CD4-positive, alpha-beta memory T cell (primary cell): ENCODE results near the gene MAN1C1. TPM values are rescaled to one million over a fixed set of nuclear protein-coding genes. Genes with fewer than 3 reads are reported as not detected.

ENCODE experiments used
- CTCF ChIA-PET: fragments of 350-600 bp; sonication (Branson Sonifier 250); formaldehyde crosslinking; loops from one replicate; lab custom pipeline; 2021; ENCODE audit warnings: inconsistent platforms; ENCODE audit not compliant: partially characterized antibody; lab: Charles Lee
- POLR2A ChIA-PET: fragments of 350-600 bp; sonication (Branson Sonifier 250); formaldehyde crosslinking; loops from one replicate; lab custom pipeline; 2021; ENCODE audit not compliant: partially characterized antibody; lab: Charles Lee
- DNase-seq, 5 donors: peaks; one replicate each; pipeline versions ENCODE4 v3.0.0 to v3.0.0-alpha.2; 2020 to 2022; ENCODE audit warnings: mixed read lengths in 1 of 5
- H3K27ac ChIP-seq: one replicate; pipeline ENCODE4 v1.7.0; 2013; ENCODE audit warnings: low read depth, low read length
- H3K27me3 ChIP-seq: 2 replicates; pipeline ENCODE4 v1.7.0; 2013; ENCODE audit warnings: mild to moderate bottlenecking, low read length, moderate library complexity; ENCODE audit not compliant: insufficient read depth
- H3K36me3 ChIP-seq: 2 replicates; pipeline ENCODE4 v1.7.0; 2013; ENCODE audit warnings: mild to moderate bottlenecking, low read length, moderate library complexity; ENCODE audit not compliant: insufficient read depth
- H3K4me1 ChIP-seq: 2 replicates; pipeline ENCODE4 v1.7.0; 2013; ENCODE audit warnings: mild to moderate bottlenecking, low read length, moderate library complexity; ENCODE audit not compliant: insufficient read depth
- H3K4me3 ChIP-seq, 2 donors: one replicate each; pipeline ENCODE4 v1.7.0; 2013; ENCODE audit warnings: low read length in 2 of 2, mild to moderate bottlenecking in 1 of 2
- H3K9me3 ChIP-seq, 2 donors: one replicate each; pipeline ENCODE4 v1.7.0; 2013; ENCODE audit warnings: low read length in 2 of 2, control low read depth in 1 of 2; ENCODE audit not compliant: control insufficient read depth in 1 of 2
- H3K27ac Mint-ChIP-seq, 7 donors: one replicate each; pipeline ENCODE4 v1.8.0; 2020 to 2021; ENCODE audit warnings: mixed read lengths in 7 of 7, mild to moderate bottlenecking in 6 of 7, inconsistent platforms in 3 of 7, moderate library complexity in 3 of 7
- H3K27me3 Mint-ChIP-seq, 2 donors: one replicate each; pipeline ENCODE4 v1.8.0; 2020 to 2021; ENCODE audit warnings: mixed read lengths in 2 of 2
- H3K36me3 Mint-ChIP-seq, 2 donors: one replicate each; pipeline ENCODE4 v1.8.0; 2020 to 2021; ENCODE audit warnings: mixed read lengths in 2 of 2, inconsistent platforms in 1 of 2, mild to moderate bottlenecking in 1 of 2
- H3K4me1 Mint-ChIP-seq, 4 donors: one replicate each; pipeline ENCODE4 v1.8.0; 2020 to 2021; ENCODE audit warnings: mixed read lengths in 4 of 4, mild to moderate bottlenecking in 1 of 4
- H3K4me3 Mint-ChIP-seq, 8 donors: one replicate each; pipeline ENCODE4 v1.8.0; 2020 to 2021; ENCODE audit warnings: mixed read lengths in 8 of 8, mild to moderate bottlenecking in 7 of 8, moderate library complexity in 6 of 8, inconsistent platforms in 3 of 8
- H3K9me3 Mint-ChIP-seq, 8 donors: one replicate each; pipeline ENCODE4 v1.8.0; 2020 to 2021; ENCODE audit warnings: mixed read lengths in 8 of 8, mild to moderate bottlenecking in 5 of 8, inconsistent platforms in 3 of 8, moderate library complexity in 1 of 8
- intact Hi-C: fragments of 100-400 bp; cut with micrococcal nuclease; formaldehyde crosslinking; loops from one replicate; pipeline ENCODE4 v1.15.1; 2023
- polyA plus RNA-seq, 2 donors: library from polyadenylated mRNA; unstranded; fragments of 300-500 nt; fragmentation: Illumina TruSeq; gene quantifications; one replicate each; pipeline ENCODE4 v1.2.3, GENCODE V29; 2021
- total RNA-seq, 2 experiments: library from RNA; stranded (reverse); gene quantifications; one replicate each; pipeline ENCODE4 v1.2.3, GENCODE V29; 2021

MAN1C1 gene
- total and polyA plus RNA-seq, 4 experiments from 2014 or later: 3.6 to 45.1 (median 26.5) TPM

DNA sequence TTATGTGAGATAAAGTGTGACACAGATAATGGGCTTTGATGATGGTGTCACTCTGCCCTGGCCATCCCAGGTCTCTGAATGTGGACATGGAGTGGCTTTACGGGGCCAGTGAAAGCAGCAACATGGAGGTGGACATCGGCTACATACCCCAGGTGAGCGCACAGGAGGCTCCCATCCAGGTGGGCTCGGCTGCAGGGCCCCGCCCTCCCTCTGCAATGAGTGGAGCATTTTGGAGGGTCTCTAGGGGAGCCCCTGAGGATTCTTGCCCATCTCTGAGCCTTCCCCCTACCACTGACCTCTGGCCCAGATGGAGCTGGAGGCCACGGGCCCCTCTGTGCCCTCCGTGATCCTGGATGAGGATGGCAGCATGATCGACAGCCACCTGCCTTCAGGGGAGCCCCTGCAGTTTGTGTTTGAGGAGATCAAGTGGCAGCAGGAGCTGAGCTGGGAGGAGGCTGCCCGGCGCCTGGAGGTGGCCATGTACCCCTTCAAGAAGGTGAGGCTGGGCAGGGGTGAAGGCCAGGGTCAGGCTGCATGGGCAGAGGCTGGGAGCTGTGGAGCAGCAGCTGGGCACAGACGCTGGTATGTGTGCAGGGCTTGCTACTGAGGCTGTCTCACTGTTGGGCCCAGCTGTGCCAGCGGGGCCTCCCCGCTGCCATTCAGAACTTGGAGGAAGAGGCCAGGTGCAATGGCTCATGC, 194.9 kb downstream of the MAN1C1 start:
- H3K27me3 ChIP-seq: no peaks in the 10 kb centered on the region
- H3K36me3 ChIP-seq: no peaks in the 10 kb centered on the region
- H3K4me3 ChIP-seq: no peak overlapping the region
- Mint-ChIP-seq H3K27me3 (no peaks in the 10 kb centered on the region), H3K27ac (peak overlapping the region in 1 of 7 donors; percentile 68), H3K9me3 (peaks cover 0 to 4% (median 0%) of the 10 kb centered on the region in 8 donors), H3K4me1 (peaks cover 0 to 6% (median 2%) of the 10 kb centered on the region in 4 donors), H3K36me3 (peaks cover 8 to 21% of the 10 kb centered on the region in 2 donors), H3K4me3 (no peak overlapping the region)
- ChIA-PET CTCF (interaction anchor here (0.7 to 7.0 kb wide), 10 partner anchors 13 to 307 kb away, joined by 3 to 110 read pairs (median 4); no protein-coding TSS in a partner anchor), POLR2A (interaction anchor here (0.6 to 5.2 kb wide), 8 partner anchors 8 to 309 kb away, joined by 3 to 18 read pairs (median 4); partner anchors contain the start of gene MTFR1L)
- no peak for DNase-seq
- no peak overlapping the region for H3K27ac ChIP-seq
- intact Hi-C loops: loop anchor here (1.0 kb wide), 1 partner anchor 308 kb away; no protein-coding TSS in a partner anchor
- no peaks in the 10 kb centered on the region for H3K9me3 ChIP-seq
- H3K4me1 ChIP-seq: peaks cover 5% of the 10 kb centered on the region

GRCh38 chr1:25813071-25813733, 196.6 kb downstream of the MAN1C1 start:
- no peaks in the 10 kb centered on the region for H3K27me3 ChIP-seq
- H3K36me3 ChIP-seq: no peaks in the 10 kb centered on the region
- Mint-ChIP-seq H3K27me3 (no peaks in the 10 kb centered on the region), H3K4me1 (peaks cover 1 to 15% (median 5%) of the 10 kb centered on the region in 4 donors), H3K27ac (peak overlapping the region in 3 of 7 donors; percentile 19 to 69 (median 23)), H3K9me3 (peaks cover 0 to 4% (median 0%) of the 10 kb centered on the region in 8 donors), H3K4me3 (no peak overlapping the region), H3K36me3 (peaks cover 4 to 15% of the 10 kb centered on the region in 2 donors)
- POLR2A ChIA-PET: no interaction called here
- DNase-seq: no peak
- no peak overlapping the region for H3K27ac ChIP-seq
- intact Hi-C loops: no loop called here
- CTCF ChIA-PET: interaction anchor here (7.0 kb wide), 1 partner anchor 204 kb away, joined by 110 read pairs; no protein-coding TSS in a partner anchor
- H3K4me3 ChIP-seq: no peak overlapping the region
- H3K9me3 ChIP-seq: no peaks in the 10 kb centered on the region
- H3K4me1 ChIP-seq: peaks cover 13% of the 10 kb centered on the region

- H3K36me3 ChIP-seq: no peaks in the 10 kb centered on the region
- Mint-ChIP-seq H3K36me3 (peaks cover 4 to 13% of the 10 kb centered on the region in 2 donors), H3K27ac (no peak overlapping the region), H3K27me3 (no peaks in the 10 kb centered on the region), H3K4me1 (peaks cover 7 to 22% (median 11%) of the 10 kb centered on the region in 4 donors), H3K9me3 (peaks cover 0 to 3% (median 0%) of the 10 kb centered on the region in 8 donors), H3K4me3 (peak overlapping the region in 1 of 8 donors; percentile 45)
- DNase-seq: no peak
- H3K27me3 ChIP-seq: no peaks in the 10 kb centered on the region
- H3K4me1 ChIP-seq: peaks cover 17% of the 10 kb centered on the region
- no peak overlapping the region for H3K4me3 ChIP-seq
- ChIA-PET CTCF (interaction anchor here (0.6 to 1.4 kb wide), 2 partner anchors 205 to 689 kb away, joined by 3 to 5 read pairs; no protein-coding TSS in a partner anchor), POLR2A (interaction anchor here (0.6 kb wide), 1 partner anchor 565 kb away, joined by 3 read pairs; no protein-coding TSS in a partner anchor)
- intact Hi-C loops: no loop called here
- H3K27ac ChIP-seq: no peak overlapping the region
- H3K9me3 ChIP-seq: no peaks in the 10 kb centered on the region
Measured at GRCh38 chr1:25813734-25814471, 197.3 kb downstream of the MAN1C1 start.

DNA sequence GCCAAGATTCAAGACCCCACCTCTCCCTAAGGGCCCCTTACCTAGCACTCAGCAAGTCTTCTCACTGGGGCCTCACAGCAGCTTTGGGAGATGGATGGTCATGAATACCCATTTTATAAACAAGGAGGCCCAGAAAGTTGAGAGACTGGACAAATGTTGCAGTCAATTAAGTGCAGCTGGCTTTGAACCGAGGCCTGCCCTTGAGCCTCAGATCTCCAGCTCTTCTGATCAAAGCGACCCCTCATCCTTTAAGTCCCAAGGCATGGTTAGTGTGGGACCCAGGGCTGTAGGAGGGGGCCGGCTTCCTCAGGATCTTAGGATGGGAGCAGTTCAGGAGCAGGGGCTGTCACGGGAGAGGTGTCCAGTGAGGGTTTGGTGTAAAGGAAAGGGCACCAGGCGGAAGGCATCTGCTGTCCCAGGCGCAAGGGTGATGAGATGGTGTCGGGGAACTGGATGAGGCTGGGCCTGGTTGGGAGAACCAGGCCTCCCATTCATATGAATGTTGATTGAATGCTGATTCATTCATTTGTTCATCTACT, 198.0 kb downstream of the MAN1C1 start:
- Mint-ChIP-seq H3K4me3 (no peak overlapping the region), H3K27ac (peak overlapping the region in 4 of 7 donors; percentile 17 to 73 (median 26)), H3K27me3 (no peaks in the 10 kb centered on the region), H3K36me3 (peaks cover 4 to 13% of the 10 kb centered on the region in 2 donors), H3K9me3 (peaks cover 0 to 2% (median 0%) of the 10 kb centered on the region in 8 donors), H3K4me1 (peaks cover 12 to 27% (median 16%) of the 10 kb centered on the region in 4 donors)
- DNase-seq: no peak
- ChIA-PET CTCF (interaction anchor here (0.6 to 1.4 kb wide), 2 partner anchors 206 to 688 kb away, joined by 3 to 5 read pairs; no protein-coding TSS in a partner anchor), POLR2A (interaction anchor here (0.6 kb wide), 1 partner anchor 564 kb away, joined by 3 read pairs; no protein-coding TSS in a partner anchor)
- Histone ChIP-seq H3K27me3 (no peaks in the 10 kb centered on the region), H3K27ac (no peak overlapping the region), H3K36me3 (no peaks in the 10 kb centered on the region), H3K4me1 (peaks cover 23% of the 10 kb centered on the region), H3K9me3 (no peaks in the 10 kb centered on the region), H3K4me3 (no peak overlapping the region)
- intact Hi-C loops: loop anchor here (5.0 kb wide), 1 partner anchor 252 kb away; no protein-coding TSS in a partner anchor

DNA sequence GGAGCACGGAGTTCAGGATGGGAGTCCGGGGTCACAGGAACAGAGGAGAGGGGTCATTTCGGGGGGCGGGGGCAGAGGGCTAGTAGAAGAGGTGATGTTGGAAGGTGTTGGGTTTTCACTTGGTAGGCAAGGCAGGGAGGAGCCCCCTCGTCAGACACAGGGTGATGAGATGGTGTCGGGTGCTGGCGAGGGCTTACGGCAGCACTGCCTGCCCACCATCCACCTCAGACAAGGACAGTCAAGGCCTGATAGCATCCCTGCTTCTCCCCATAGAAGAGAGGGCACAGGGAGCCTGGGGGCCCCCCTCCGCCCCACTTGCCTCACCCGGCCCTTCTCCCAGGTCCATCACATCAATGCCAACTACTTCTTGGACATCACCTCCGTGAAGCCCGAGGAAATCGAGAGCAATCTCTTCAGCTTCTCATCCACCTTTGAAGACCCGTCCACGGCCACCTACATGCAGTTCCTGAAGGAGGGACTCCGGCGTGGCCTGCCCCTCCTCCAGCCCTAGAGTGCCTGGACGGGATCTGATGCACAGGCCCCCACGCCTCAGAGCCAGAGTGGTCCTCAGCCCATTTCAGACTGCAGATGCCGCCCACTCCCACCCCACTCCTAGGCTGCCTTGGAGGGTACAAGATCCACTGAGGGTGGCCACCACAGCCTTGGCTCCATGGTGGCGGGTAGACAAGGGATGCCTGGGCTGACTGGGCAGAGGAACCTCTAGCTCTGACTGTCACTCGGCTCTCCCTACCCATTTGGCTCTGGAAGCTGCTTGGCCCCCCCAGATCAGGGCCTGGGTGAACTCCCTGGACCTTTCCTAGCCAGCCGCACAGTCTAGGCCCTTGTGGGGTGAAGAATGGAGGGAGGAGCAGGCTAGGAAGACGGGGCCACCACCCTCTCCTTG, 198.9 kb downstream of the MAN1C1 start:
- no peaks in the 10 kb centered on the region for H3K27me3 Mint-ChIP-seq
- peak overlapping the region in 2 of 7 donors; percentile 27 to 73 for H3K27ac Mint-ChIP-seq
- Histone ChIP-seq H3K9me3 (no peaks in the 10 kb centered on the region), H3K27me3 (no peaks in the 10 kb centered on the region), H3K27ac (no peak overlapping the region), H3K4me3 (no peak overlapping the region), H3K36me3 (no peaks in the 10 kb centered on the region), H3K4me1 (peaks cover 23% of the 10 kb centered on the region)
- H3K9me3 Mint-ChIP-seq: peaks cover 0 to 2% (median 0%) of the 10 kb centered on the region in 8 donors
- no peak for DNase-seq
- CTCF ChIA-PET: interaction anchor here (1.4 to 1.5 kb wide), 2 partner anchors 206 to 207 kb away, joined by 3 to 5 read pairs; no protein-coding TSS in a partner anchor
- no peak overlapping the region for H3K4me3 Mint-ChIP-seq
- peaks cover 4 to 16% of the 10 kb centered on the region in 2 donors for H3K36me3 Mint-ChIP-seq
- H3K4me1 Mint-ChIP-seq: peaks cover 12 to 25% (median 16%) of the 10 kb centered on the region in 4 donors
- POLR2A ChIA-PET: interaction anchor here (1.1 to 1.5 kb wide), 2 partner anchors 20 to 243 kb away, joined by 3 to 4 read pairs; no protein-coding TSS in a partner anchor
- intact Hi-C loops: loop anchor here (5.0 kb wide), 1 partner anchor 253 kb away; no protein-coding TSS in a partner anchor
